Measurements from ENCODE around the gene KCNQ2.

KCNQ2 gene

GRCh38 chr20:63413963-63414684 is 58.3 kb downstream of the KCNQ2 start:
- no peak for DNase-seq

DNA sequence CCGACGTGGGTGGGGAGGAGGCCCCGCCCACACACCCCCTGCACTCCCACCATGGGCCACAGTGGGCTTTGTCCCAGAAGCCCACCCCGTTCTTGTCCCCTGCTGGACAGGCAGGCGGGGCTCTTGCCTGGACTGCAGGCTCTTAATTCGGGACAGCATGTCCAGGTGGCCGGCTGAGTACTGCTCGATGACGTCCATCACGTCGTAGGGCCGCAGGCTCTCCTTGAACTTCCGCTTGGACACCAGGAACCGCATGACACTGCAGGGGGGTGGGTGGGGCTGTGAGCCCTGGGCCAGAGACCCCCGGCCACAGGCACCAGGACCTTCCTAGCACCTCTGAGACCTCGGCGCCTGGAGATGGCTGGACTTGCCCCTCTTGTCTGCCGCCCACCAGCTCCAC is 59.1 kb downstream of the KCNQ2 start:
- DNase-seq = no peak

- DNase-seq = no peak
Measured at GRCh38 chr20:63412889-63413288, 59.6 kb downstream of the KCNQ2 start.

- no peak for DNase-seq
Measured at GRCh38 chr20:63411898-63412631, 60.4 kb downstream of the KCNQ2 start.

GRCh38 chr20:63411151-63411897 is 61.1 kb downstream of the KCNQ2 start:
- DNase-seq = no peak

- no peak for DNase-seq
Measured at GRCh38 chr20:63409834-63410435, 62.5 kb downstream of the KCNQ2 start.

DNA sequence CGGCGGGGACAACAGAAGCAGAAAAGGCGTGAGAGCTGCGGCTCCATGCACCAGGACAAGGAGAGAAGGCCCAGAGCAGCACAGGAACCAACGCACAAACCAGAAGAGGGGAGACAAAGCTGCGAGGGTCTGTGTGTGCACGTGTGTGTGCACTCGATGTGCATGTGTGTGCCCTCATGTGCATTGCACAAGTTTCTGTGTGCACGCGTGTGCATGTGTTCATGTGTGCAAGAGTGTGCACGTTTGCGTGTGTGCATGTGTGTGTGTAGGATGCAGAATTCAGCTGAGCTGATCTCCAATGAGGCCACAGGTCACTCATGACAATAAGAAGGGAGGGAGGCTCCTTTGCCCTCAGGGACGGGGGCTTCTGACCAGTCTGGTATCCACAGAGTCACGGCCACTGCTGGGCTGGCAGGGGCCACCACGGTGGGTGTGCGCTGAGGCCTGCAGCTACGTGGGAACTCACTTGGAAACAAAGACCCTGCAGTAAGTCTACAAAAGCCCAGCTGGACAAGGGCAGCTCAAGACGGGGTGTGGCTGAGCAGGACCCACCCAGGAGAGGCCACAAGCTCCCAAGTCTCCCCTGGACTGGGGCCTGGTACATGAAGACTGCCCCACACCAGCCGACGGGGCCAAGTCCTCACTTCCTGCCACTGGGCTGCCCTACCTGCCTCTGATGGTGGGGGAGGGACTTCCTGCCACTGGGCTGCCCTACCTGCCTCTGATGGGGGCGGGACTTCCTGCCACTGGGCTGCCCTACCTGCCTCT is 63.2 kb downstream of the KCNQ2 start:
- DNase-seq = no peak

- DNase-seq = no peak
Measured at GRCh38 chr20:63408684-63409046, 63.8 kb downstream of the KCNQ2 start.

DNA sequence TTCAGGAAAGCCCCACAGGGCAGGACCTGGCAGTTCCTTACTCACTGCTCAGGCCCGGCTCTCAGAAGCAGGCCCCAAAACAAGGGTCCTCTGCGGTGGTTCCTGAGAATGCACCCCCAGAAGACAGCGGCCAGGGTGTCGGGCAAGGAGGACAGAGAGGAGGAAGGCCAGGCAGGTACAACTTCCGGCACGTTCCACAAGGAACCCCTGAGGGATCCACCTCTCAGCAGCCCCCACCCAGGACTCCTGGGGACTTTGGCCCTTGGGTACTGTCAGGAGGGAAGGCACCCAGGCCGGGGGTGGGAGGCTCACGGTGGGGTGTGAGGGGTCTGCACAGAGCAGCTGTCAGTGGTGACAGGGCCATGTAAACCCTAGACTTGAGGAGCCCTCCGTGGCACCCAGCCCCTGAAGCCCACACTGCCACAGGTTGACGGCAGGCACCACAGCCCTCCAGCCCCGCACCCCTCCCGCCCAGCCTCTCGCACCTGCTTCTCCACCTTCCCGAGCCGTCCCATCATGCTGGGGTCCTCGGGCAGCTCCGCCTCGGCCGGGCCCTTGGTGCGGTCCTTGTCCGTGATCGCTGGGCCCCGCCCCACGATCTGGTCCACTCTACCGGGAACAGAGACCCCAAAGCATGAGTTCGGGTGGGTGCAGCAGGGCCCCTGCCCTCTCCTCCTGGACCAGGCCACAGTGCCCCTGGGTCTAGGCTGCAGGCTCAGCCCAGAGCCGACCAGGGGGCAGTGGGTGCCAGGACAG is 64.3 kb downstream of the KCNQ2 start:
- DNase-seq = no peak

GRCh38 chr20:63406617-63407245 is 65.7 kb downstream of the KCNQ2 start:
- no peak for DNase-seq

DNA sequence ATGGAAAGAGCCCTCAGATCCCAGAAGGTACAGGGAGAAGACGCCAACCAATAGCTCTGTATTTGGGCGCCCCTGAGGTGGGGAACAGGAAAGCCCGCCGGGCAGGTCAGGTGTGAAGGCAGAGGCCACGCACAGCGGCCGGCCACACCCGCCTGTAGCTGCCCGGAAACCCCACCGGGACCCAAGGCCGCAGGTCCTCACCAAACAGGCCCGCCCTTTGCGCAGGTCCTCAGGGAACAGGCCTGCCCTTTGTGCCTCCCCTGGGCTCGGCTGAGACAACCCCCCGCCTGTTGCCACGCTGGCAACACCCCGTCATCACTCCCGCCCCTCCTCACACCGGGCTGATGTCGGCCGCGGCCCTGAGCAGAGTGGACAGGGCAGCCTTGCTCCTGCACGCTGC is 66.4 kb downstream of the KCNQ2 start:
- DNase-seq = no peak

DNA sequence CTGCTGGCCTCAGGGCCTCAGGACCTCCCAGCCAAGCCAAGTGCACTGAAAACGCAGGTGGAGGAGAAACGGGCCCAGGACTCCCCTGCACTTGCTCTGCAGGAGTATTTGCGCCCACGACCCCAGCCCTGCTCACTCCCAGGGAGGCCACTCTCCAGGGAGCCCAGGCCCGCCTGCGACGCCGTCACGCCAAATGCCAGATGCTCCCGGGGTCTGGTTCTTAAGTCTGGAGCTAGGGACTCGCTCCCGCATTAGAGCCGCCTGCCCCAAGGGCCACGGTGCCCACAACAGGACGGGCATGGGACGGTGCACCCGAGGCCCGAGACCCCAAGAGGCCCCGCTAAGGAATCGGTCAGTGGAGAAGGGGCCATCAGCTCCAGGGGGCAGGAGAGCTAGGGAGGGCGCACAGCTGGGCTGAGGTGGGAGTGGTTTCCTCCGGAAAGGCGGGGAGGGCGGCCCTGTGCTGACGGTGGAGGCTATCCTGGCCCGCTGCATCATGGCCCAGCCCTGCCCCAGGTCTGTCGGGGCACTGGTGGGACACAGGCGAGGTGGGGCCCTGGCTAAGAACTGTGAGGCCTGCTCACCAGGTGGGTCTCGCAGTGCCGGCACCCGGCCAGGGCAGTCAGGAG is 67.2 kb downstream of the KCNQ2 start:
- DNase-seq = no peak

DNA sequence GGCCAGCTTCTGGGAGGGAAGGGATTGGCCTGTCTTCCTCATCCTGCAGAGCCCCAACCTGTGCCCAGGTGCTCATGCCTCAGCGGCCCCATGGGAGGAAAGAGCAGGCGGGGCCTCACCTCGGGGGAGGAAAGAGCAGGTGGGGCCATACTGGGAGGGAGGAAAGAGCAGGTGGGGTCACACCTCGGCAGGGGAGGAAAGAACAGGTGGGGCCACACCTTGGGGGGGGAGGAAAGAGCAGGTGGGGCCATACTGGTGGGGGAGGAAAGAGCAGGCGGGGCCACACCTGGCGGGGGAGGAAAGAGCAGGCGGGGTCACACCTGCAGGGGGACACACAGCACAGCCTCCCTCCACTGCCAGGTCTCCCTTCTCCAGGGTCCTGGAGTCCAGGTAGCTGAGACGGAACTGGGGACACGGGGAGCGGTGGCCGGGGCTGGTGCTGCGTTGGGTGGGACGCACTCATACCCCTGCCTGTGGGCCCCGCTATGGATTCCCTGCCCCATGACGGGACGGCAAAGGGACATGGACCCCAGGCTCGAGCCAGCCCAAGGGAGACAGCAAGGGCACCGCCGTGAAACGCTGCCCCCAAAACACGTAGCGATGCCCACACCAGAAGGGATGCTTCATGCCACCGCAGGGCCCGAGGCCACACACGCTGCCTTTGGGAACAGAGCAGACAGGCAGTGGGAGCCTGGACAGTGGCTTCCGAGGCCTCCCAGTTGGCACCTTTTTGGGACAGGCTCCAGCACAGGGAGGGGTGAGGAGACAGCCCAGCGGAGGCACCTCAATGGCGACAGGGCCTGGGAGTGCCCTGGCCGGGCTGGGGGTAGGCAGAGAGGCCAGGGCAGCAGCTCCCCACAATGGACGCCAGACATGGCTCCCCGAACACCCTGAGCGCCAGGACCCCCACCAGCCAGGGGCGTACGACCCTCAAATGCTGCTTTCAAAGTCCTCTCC is 68.0 kb downstream of the KCNQ2 start:
- DNase-seq = no peak

DNA sequence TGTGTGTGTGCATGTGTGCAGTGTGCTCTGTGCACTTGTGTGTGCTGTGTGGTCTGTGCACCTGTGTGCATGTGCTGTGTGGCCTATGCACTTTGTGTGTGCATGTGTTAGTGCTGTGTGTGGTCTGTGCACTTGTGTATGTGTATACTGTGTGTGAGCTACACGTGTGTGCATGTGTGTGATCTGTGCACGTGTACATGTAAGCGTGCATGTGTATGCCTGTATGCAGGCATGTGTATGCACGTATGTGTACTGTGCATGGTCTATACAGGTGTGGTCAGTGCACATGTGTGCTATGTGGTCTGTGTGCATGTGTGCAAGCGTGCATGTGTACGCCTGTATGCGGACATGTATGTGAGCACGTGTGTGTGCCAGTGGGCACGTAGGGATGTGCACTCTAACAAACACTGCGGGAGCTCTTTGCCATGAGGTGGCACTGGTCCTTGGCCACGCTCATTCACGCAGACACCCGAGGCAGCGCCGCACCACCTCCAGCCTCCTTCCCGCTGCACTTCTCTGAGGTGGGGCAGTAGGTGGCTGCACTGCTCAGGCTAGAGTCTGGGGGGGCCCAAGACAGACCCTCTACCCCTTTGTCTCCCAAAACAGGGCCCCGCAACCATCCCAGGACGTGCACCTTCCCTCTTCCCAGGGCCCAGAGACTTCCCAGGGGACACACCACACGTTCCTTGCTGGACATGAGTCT is 68.9 kb downstream of the KCNQ2 start:
- DNase-seq = no peak

GRCh38 chr20:63402860-63403220 is 69.6 kb downstream of the KCNQ2 start:
- DNase-seq = no peak

- no peak for DNase-seq
Measured at GRCh38 chr20:63402181-63402859, 70.1 kb downstream of the KCNQ2 start.

GRCh38 chr20:63401384-63402110 is 70.9 kb downstream of the KCNQ2 start:
- no peak for DNase-seq
